ENCODE measurements around the gene AANAT. TPM values are rescaled to one million over a fixed set of nuclear protein-coding genes. Genes with fewer than 3 reads are reported as not detected.
A peak's percentile ranks its signal among the peaks of the same experiment; 100 is the strongest.

The AANAT gene
- under 1 TPM in 1 of 2 experiments, not detected in 1; 0.16 TPM for total RNA-seq

GRCh38 chr17:76467366-76467765 is at the start of gene AANAT:
TSS of gene AANAT (plus strand) at chr17:76467603. CDS start at chr17:76468747, 1,144 bp downstream.
- Mint-ChIP-seq H3K27me3 (no peaks in the 10 kb centered on the region), H3K9me3 (ENCODE audit: low read depth) (no peaks in the 10 kb centered on the region), H3K27ac (no peak within 1 kb of the TSS), H3K4me1 (no peaks in the 10 kb centered on the region), H3K4me3 (no peak within 1 kb of the TSS), H3K36me3 (ENCODE audit: low read depth) (peaks cover 3% of the 10 kb centered on the region)
- ChIA-PET POLR2A (interaction anchor here (0.6 to 0.7 kb wide), 2 partner anchors 260 to 263 kb away, joined by 3 to 6 read pairs; no protein-coding TSS in a partner anchor), CTCF (interaction anchor here (0.6 to 2.7 kb wide), 13 partner anchors 10 to 220 kb away, joined by 3 to 26 read pairs (median 5); partner anchors contain the start of gene UBE2O)
- no peak for ATAC-seq
- intact Hi-C loops (cut with DNase I, micrococcal nuclease), result no loop called here
- no peak for DNase-seq

GRCh38 chr17:76419576-76420260 is 47.7 kb upstream of the AANAT start:
- ChIA-PET CTCF (interaction anchor here (0.6 kb wide), 1 partner anchor 283 kb away, joined by 3 read pairs; no protein-coding TSS in a partner anchor), POLR2A (no interaction called here)
- DNase-seq (no peak), ATAC-seq (no peak)
- Mint-ChIP-seq H3K36me3 (ENCODE audit: low read depth) (peaks cover 8% of the 10 kb centered on the region), H3K4me3 (no peak overlapping the region), H3K27me3 (no peaks in the 10 kb centered on the region), H3K4me1 (peaks cover 17% of the 10 kb centered on the region), H3K9me3 (ENCODE audit: low read depth) (no peaks in the 10 kb centered on the region), H3K27ac (no peak overlapping the region)
- intact Hi-C loops (cut with DNase I, micrococcal nuclease), result no loop called here

- intact Hi-C loops (cut with DNase I, micrococcal nuclease), result no loop called here
- Mint-ChIP-seq H3K4me1 (peaks cover 17% of the 10 kb centered on the region), H3K27ac (peak overlapping the region; percentile 11), H3K4me3 (no peak overlapping the region), H3K27me3 (no peaks in the 10 kb centered on the region), H3K9me3 (ENCODE audit: low read depth) (no peaks in the 10 kb centered on the region), H3K36me3 (ENCODE audit: low read depth) (peaks cover 8% of the 10 kb centered on the region)
- CTCF ChIA-PET, result interaction anchor here (1.2 kb wide), 1 partner anchor 15 kb away, joined by 4 read pairs; no protein-coding TSS in a partner anchor
- ATAC-seq, result no peak
- DNase-seq, result no peak
- POLR2A ChIA-PET, result no interaction called here
These were observed 46.9 kb upstream of the AANAT start for GRCh38 chr17:76420356-76421043.

- intact Hi-C loops (cut with DNase I, micrococcal nuclease), result no loop called here
- no peaks in the 10 kb centered on the region for H3K27me3 Mint-ChIP-seq
- no peak for ATAC-seq
- peaks cover 8% of the 10 kb centered on the region for H3K36me3 Mint-ChIP-seq (ENCODE audit: low read depth)
- H3K27ac Mint-ChIP-seq, result peak overlapping the region; percentile 11
- POLR2A ChIA-PET, result no interaction called here
- CTCF ChIA-PET, result interaction anchor here (1.2 kb wide), 1 partner anchor 15 kb away, joined by 4 read pairs; no protein-coding TSS in a partner anchor
- no peak overlapping the region for H3K4me3 Mint-ChIP-seq
- peaks cover 17% of the 10 kb centered on the region for H3K4me1 Mint-ChIP-seq
- H3K9me3 Mint-ChIP-seq (ENCODE audit: low read depth), result no peaks in the 10 kb centered on the region
- DNase-seq, result no peak
These were observed 46.4 kb upstream of the AANAT start for GRCh38 chr17:76421044-76421407.

- intact Hi-C loops (cut with DNase I, micrococcal nuclease), result no loop called here
- ChIA-PET CTCF (interaction anchor here (0.7 to 1.7 kb wide), 3 partner anchors 14 to 418 kb away, joined by 3 to 5 read pairs (median 4); no protein-coding TSS in a partner anchor), POLR2A (no interaction called here)
- Mint-ChIP-seq H3K27ac (no peak overlapping the region), H3K4me3 (no peak overlapping the region), H3K27me3 (no peaks in the 10 kb centered on the region), H3K4me1 (peaks cover 23% of the 10 kb centered on the region), H3K36me3 (ENCODE audit: low read depth) (peaks cover 8% of the 10 kb centered on the region), H3K9me3 (ENCODE audit: low read depth) (no peaks in the 10 kb centered on the region)
- DNase-seq, result no peak
- ATAC-seq, result no peak
These were observed 45.0 kb upstream of the AANAT start for GRCh38 chr17:76422406-76422805.

GRCh38 chr17:76422860-76423259 is 44.5 kb upstream of the AANAT start:
- Mint-ChIP-seq H3K36me3 (ENCODE audit: low read depth) (peaks cover 4% of the 10 kb centered on the region), H3K4me3 (no peak overlapping the region), H3K9me3 (ENCODE audit: low read depth) (no peaks in the 10 kb centered on the region), H3K27ac (no peak overlapping the region), H3K4me1 (peaks cover 20% of the 10 kb centered on the region), H3K27me3 (no peaks in the 10 kb centered on the region)
- ATAC-seq, result no peak
- CTCF ChIA-PET, result interaction anchor here (0.6 to 1.7 kb wide), 5 partner anchors 12 to 419 kb away, joined by 3 to 5 read pairs (median 3); no protein-coding TSS in a partner anchor
- DNase-seq, result no peak
- intact Hi-C loops (cut with DNase I, micrococcal nuclease), result no loop called here
- POLR2A ChIA-PET, result interaction anchor here (0.6 kb wide), 1 partner anchor 36 kb away, joined by 3 read pairs; no protein-coding TSS in a partner anchor

GRCh38 chr17:76426853-76427252 is 40.5 kb upstream of the AANAT start:
- DNase-seq (no peak), ATAC-seq (no peak)
- no peak overlapping the region for H3K27ac Mint-ChIP-seq
- ChIA-PET POLR2A (interaction anchor here (0.7 kb wide), 1 partner anchor 10 kb away, joined by 3 read pairs; no protein-coding TSS in a partner anchor), CTCF (interaction anchor here (0.7 to 1.4 kb wide), 4 partner anchors 9 to 81 kb away, joined by 3 to 5 read pairs (median 4); no protein-coding TSS in a partner anchor)
- peaks cover 10% of the 10 kb centered on the region for H3K4me1 Mint-ChIP-seq
- intact Hi-C loops (cut with DNase I, micrococcal nuclease), result no loop called here
- peaks cover 5% of the 10 kb centered on the region for H3K36me3 Mint-ChIP-seq (ENCODE audit: low read depth)
- no peaks in the 10 kb centered on the region for H3K9me3 Mint-ChIP-seq (ENCODE audit: low read depth)
- no peak overlapping the region for H3K4me3 Mint-ChIP-seq
- H3K27me3 Mint-ChIP-seq, result no peaks in the 10 kb centered on the region

- intact Hi-C loops (cut with DNase I, micrococcal nuclease), result no loop called here
- Mint-ChIP-seq H3K9me3 (ENCODE audit: low read depth) (no peaks in the 10 kb centered on the region), H3K27ac (no peak overlapping the region), H3K4me3 (no peak overlapping the region), H3K27me3 (no peaks in the 10 kb centered on the region), H3K36me3 (ENCODE audit: low read depth) (peaks cover 5% of the 10 kb centered on the region), H3K4me1 (peaks cover 10% of the 10 kb centered on the region)
- no peak for ATAC-seq
- CTCF ChIA-PET, result interaction anchor here (1.0 to 1.6 kb wide), 4 partner anchors 9 to 80 kb away, joined by 3 to 5 read pairs (median 4); no protein-coding TSS in a partner anchor
- POLR2A ChIA-PET, result interaction anchor here (0.7 kb wide), 1 partner anchor 11 kb away, joined by 3 read pairs; no protein-coding TSS in a partner anchor
- no peak for DNase-seq
These were observed 39.7 kb upstream of the AANAT start for GRCh38 chr17:76427501-76428231.

DNA sequence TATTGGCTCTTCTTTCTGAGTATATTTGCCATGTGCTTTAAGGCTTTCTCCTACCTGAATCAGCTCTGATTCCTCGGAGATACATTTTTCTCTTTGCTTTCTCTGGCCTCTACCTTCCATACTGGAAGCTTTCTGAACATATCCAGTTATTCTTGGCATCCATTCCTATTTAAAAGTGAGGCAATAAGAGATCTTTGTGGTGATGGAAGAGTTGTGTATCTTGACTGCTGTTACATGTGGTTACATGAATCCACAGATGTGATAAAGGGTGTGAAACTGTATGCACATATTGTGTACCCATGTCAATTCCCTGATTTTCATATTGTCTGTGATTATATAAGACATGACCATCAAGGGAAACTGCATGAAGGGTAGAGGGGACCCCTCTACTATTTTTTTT is 38.9 kb upstream of the AANAT start:
- H3K27ac Mint-ChIP-seq, result no peak overlapping the region
- H3K4me3 Mint-ChIP-seq, result no peak overlapping the region
- H3K27me3 Mint-ChIP-seq, result no peaks in the 10 kb centered on the region
- no peak for DNase-seq
- ATAC-seq, result no peak
- ChIA-PET CTCF (interaction anchor here (1.6 kb wide), 1 partner anchor 24 kb away, joined by 4 read pairs; no protein-coding TSS in a partner anchor), POLR2A (no interaction called here)
- intact Hi-C loops (cut with DNase I, micrococcal nuclease), result no loop called here
- peaks cover 5% of the 10 kb centered on the region for H3K36me3 Mint-ChIP-seq (ENCODE audit: low read depth)
- H3K9me3 Mint-ChIP-seq (ENCODE audit: low read depth), result no peaks in the 10 kb centered on the region
- peaks cover 9% of the 10 kb centered on the region for H3K4me1 Mint-ChIP-seq

DNA sequence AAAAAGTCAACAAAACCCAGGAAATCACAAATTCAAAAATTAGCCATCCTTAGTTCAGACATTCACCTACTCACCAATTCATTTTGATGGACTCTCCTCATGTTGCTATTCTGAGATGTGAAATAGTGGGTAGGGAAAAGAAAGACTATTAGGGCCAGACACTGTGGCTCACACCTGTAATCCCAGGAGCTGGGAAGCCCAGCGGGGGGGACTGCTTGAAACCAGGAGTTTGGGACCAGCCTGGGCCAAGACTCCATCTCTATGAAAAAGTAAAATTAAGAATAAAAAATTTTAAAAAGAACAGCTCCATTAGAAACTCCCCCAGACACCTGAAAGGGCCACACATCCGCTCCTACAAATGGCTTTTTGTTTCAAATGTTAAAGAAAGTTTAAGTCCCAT is 35.9 kb upstream of the AANAT start:
- ChIA-PET CTCF (interaction anchor here (0.6 to 1.5 kb wide), 3 partner anchors 14 to 24 kb away, joined by 3 to 4 read pairs (median 3); no protein-coding TSS in a partner anchor), POLR2A (no interaction called here)
- H3K27me3 Mint-ChIP-seq, result no peaks in the 10 kb centered on the region
- peaks cover 5% of the 10 kb centered on the region for H3K36me3 Mint-ChIP-seq (ENCODE audit: low read depth)
- H3K9me3 Mint-ChIP-seq (ENCODE audit: low read depth), result no peaks in the 10 kb centered on the region
- H3K27ac Mint-ChIP-seq, result no peak overlapping the region
- ATAC-seq (no peak), DNase-seq (no peak)
- no peak overlapping the region for H3K4me3 Mint-ChIP-seq
- intact Hi-C loops (cut with DNase I, micrococcal nuclease), result no loop called here
- peaks cover 9% of the 10 kb centered on the region for H3K4me1 Mint-ChIP-seq

DNA sequence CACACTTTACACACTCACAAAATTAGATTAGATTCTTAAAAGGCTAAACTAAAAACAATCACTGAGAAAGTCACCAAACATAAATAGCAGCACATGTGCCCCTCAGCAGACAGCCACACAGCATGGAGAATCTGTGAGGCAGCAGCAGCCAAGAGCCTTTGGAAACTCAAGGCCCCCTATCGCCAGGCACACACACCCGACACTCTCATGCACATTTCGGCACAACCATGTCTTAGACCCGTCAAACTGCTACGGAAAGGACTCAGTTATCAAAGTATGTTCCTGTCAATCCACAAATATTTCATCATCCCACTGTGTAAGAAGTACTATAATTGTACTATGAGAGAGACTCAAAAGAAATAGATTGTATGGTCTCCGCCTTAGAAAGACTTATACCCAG is 35.4 kb upstream of the AANAT start:
- POLR2A ChIA-PET, result no interaction called here
- H3K4me1 Mint-ChIP-seq, result peaks cover 6% of the 10 kb centered on the region

More for the DNA sequence above, 35.4 kb upstream of the AANAT start:
- Mint-ChIP-seq H3K9me3 (ENCODE audit: low read depth) (no peaks in the 10 kb centered on the region), H3K4me3 (no peak overlapping the region), H3K36me3 (ENCODE audit: low read depth) (peaks cover 5% of the 10 kb centered on the region), H3K27me3 (no peaks in the 10 kb centered on the region), H3K27ac (no peak overlapping the region)
- no peak for DNase-seq
- ATAC-seq, result no peak
- intact Hi-C loops (cut with DNase I, micrococcal nuclease), result no loop called here
- CTCF ChIA-PET, result interaction anchor here (0.7 to 1.0 kb wide), 2 partner anchors 13 to 14 kb away, joined by 3 to 4 read pairs; no protein-coding TSS in a partner anchor
